ENCODE results near the gene CDK6.

CDK6 gene

DNA sequence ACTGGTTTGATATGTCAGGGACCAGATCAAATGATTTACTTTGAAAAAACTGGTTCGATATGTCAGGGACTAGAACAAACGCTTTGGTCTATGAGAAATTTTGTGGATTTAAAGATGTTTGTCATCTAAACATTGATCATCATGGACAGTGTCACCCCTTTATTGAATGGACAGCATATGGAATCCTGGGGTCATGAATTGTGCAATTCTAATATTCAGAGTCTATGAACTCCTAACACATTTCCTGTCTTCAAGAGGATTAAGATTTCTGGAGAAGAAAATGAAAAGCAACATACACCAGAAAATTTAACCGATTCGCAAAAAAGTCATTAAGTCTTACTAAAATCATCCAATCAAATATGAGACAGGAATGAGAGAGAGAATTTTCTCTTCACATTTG is 139.8 kb downstream of the CDK6 start:
- DNase-seq (ENCODE audit: low read depth): no peak
- H3K4me3 ChIP-seq (ENCODE audit: low read length): no peak overlapping the region
- TF ChIP-seq, protein P1, sequence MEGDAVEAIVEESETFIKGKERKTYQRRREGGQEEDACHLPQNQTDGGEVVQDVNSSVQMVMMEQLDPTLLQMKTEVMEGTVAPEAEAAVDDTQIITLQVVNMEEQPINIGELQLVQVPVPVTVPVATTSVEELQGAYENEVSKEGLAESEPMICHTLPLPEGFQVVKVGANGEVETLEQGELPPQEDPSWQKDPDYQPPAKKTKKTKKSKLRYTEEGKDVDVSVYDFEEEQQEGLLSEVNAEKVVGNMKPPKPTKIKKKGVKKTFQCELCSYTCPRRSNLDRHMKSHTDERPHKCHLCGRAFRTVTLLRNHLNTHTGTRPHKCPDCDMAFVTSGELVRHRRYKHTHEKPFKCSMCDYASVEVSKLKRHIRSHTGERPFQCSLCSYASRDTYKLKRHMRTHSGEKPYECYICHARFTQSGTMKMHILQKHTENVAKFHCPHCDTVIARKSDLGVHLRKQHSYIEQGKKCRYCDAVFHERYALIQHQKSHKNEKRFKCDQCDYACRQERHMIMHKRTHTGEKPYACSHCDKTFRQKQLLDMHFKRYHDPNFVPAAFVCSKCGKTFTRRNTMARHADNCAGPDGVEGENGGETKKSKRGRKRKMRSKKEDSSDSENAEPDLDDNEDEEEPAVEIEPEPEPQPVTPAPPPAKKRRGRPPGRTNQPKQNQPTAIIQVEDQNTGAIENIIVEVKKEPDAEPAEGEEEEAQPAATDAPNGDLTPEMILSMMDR (conservative IDR thresholded peaks at IDR 0.05; ENCODE audit: low read depth, low read length): no peak

DNA sequence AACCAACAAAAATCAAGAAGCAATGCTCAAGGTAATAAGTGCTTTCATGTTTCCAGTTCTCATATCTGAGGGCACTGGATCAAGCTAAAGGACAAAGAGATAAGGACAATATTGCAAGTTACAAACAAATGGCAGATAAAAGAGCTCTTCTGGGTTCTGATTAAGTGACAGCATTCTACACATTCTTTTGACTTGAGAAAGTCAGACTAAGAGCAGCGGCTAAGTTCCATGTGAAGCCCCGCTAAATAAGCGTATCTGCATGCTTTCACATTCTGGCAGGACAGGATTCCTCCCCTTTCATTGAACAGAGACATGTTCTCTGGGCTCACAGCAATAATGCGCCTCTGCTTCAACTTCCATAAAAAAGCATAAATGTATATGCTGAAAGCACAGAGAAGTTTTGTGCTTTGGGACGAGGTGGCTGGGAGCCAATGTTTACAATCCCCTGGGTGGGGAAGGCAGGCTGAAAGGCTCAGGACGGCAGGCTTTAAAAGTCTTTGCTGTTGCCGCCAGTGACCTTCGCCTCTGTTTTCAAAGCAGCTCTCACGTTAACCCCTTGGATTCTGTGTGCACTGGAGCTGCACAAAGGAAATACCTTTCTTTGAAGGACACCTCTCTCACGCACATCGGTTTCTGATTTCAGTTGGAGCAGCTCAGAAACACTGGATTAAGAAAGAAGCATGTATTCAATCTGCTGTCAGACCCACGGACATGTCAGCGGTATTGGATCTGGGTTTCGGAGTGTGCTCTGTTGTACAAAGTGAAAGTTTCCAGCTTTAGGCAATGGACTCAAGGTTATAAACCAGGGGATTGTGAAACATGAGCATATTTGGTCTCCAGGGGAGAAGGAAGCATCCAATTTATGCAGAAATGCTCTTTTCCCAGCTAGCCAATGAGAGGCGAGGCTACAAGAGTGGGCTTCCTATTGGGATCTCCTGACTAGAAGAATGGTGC is 140.8 kb downstream of the CDK6 start:
- TF ChIP-seq, protein P1 (conservative IDR thresholded peaks at IDR 0.05; ENCODE audit: low read depth, low read length): peak; percentile 1
- peak; percentile 43 for DNase-seq (ENCODE audit: low read depth)
- H3K4me3 ChIP-seq (ENCODE audit: low read length): peak overlapping the region; percentile 57

DNA sequence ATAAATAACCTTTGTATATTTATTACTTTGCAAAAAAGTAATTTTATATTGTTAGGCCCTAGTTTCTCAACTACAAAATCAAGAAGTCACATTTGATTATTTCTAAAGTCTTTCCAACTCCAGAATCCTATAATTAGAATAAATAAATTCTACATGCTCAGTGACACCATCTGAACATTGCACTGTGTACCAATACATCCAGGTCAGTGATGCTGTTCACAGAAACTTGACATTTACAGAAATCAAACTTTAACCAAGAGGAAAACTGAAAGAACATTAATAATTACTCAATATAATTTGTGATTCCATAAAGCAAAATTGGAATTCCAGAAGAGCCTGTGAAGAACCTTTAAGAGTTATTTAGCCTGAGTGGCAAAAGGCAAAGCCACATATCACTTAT is 142.2 kb downstream of the CDK6 start:
- no peak overlapping the region for H3K4me3 ChIP-seq (ENCODE audit: low read length)
- TF ChIP-seq, protein P1 (conservative IDR thresholded peaks at IDR 0.05; ENCODE audit: low read depth, low read length): no peak
- no peak for DNase-seq (ENCODE audit: low read depth)

DNA sequence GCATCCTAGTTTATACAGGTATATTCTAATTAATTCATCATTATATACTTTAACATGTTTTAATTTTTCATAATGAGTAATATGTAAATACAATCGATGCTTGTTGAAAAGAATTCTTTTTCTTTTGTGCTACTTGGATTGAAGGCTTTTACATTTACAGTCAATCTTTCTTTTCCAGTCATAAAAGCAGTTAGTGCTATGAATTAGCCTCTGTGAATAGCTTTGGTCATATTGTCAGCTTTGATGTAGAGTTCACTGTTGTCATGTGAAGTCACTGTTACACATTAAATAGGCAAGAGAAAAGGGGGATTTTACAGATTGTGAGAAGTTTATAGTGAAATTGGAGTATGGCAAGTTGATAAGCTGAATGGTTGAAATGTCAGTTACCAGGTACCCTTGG is 142.9 kb downstream of the CDK6 start:
- TF ChIP-seq, protein P1 (conservative IDR thresholded peaks at IDR 0.05; ENCODE audit: low read depth, low read length): no peak
- no peak overlapping the region for H3K4me3 ChIP-seq (ENCODE audit: low read length)
- no peak for DNase-seq (ENCODE audit: low read depth)

DNA sequence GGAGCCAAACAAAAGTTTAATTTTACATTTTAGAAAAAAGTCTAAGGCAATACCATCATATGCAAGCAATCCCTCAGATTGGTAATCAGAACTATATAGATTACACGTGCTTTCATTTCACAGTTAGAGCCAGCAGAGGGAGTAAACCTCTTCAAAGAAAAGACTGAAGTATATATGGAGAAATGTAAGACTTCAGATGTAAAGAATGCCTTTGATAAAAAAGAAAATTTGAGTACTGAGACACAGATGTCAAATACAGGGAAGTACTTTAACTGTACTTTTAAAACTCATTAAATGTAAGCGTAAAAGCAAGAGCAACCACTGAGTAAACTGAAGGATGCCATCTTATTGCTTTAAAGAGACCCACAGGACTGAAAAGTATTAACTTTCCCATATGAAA is 144.8 kb downstream of the CDK6 start:
- H3K4me3 ChIP-seq (ENCODE audit: low read length): no peak overlapping the region
- DNase-seq (ENCODE audit: low read depth): peak; percentile 35
- TF ChIP-seq, protein P1 (conservative IDR thresholded peaks at IDR 0.05; ENCODE audit: low read depth, low read length): peak; percentile 57

DNA sequence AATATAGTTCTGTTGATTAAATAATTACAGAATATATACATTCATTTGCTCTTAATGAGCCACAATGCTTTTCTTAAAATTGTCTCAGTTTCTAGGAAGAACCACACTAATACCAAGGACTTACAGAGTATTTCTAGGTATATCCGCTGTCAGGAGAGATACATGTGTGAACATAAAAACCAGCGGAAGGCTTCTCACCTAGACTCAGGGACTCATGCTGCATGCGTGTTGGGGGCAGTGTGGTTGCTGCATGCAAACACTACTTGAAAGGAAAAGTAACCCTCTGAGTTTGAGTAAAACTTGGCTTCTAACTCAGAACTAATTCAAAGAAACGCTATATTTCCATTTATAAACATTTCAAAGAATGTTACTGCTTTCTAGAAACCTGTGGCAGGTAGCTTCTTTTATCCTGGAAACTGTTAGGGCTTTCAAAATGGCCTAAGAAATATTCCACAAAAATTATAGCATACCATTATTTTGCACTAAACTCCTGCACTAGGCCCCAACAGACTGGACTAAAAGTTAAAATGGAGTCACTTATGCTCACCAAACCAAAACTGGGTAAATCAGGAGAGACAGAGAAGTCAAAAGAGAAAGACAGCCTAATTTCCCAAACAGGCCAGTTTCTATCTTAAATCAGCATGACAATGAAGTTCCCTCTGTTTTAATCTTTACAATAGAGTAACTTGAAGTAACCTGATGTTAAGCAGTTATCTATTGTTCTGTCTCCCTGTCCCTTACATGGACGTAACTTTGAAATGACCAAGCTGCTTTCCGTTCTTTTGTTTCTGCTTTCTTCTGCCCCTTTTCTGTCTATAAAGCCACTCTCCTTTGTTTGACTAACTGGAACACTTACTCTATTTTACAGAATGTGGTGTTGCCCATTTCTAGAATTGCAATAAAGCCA is 151.0 kb downstream of the CDK6 start:
- DNase-seq (ENCODE audit: low read depth): no peak

More for the DNA sequence above, 151.0 kb downstream of the CDK6 start:
- no peak overlapping the region for H3K4me3 ChIP-seq (ENCODE audit: low read length)
- TF ChIP-seq, protein P1 (conservative IDR thresholded peaks at IDR 0.05; ENCODE audit: low read depth, low read length): no peak

Data from retinal pigment epithelial cell (primary cell).